Measurements from ENCODE around the gene GPR108.

- TF ChIP-seq ZC3H10 (CRISPR knock-in tag; IDR thresholded peaks at IDR 0.05) (no peak), TCF4 (CRISPR knock-in tag; IDR thresholded peaks at IDR 0.05; ENCODE audit: borderline replicate concordance) (no peak), ZFP3 (CRISPR knock-in tag; IDR thresholded peaks at IDR 0.05) (no peak), ISL1 (CRISPR knock-in tag; IDR thresholded peaks at IDR 0.05) (no peak), CREB5 (CRISPR knock-in tag; IDR thresholded peaks at IDR 0.05; ENCODE audit: low read depth) (no peak), ARNTL (CRISPR knock-in tag; IDR thresholded peaks at IDR 0.05; ENCODE audit: borderline replicate concordance, low read depth) (no peak)
These were observed 45.4 kb downstream of the GPR108 start for GRCh38 chr19:6692027-6692426.

All from SK-N-SH treated with all-trans-retinoic acid at 6 μM for 48 hours (cell line).